Measurements from ENCODE around the gene ACAP3.

The ACAP3 gene

DNA sequence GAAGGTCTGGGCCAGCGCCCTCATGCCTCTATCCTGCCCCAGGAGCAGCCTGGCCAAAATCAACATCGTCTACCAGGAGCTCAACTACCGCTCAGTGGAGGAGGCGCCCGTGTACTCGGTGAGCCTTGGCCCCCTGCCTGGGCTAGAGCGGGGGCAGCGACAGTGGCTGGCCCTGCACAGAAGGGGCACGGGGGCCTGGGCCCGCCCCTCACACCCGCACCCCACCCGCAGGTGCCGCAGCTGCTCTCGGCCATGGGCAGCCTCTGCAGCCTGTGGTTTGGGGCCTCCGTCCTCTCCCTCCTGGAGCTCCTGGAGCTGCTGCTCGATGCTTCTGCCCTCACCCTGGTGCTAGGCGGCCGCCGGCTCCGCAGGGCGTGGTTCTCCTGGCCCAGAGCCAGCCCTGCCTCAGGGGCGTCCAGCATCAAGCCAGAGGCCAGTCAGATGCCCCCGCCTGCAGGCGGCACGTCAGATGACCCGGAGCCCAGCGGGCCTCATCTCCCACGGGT, 16.7 kb downstream of the ACAP3 start:
- no peak overlapping the region for H3K4me3 ChIP-seq (ENCODE audit: low read length)
- no peaks in the 10 kb centered on the region for H3K9me2 ChIP-seq (replicated peaks; ENCODE audit: insufficient read depth, low read length)
- no peak overlapping the region for H3K27ac ChIP-seq (ENCODE audit: low read length)
- H2AFZ ChIP-seq (ENCODE audit: low read length): no peak overlapping the region
- no peak overlapping the region for H3K4me2 ChIP-seq (ENCODE audit: low read depth, low read length)
- H3K36me3 ChIP-seq (replicated peaks; ENCODE audit: insufficient read depth, low read length): no peaks in the 10 kb centered on the region
- no peaks in the 10 kb centered on the region for H3K79me2 ChIP-seq (ENCODE audit: low read length)
- TF ChIP-seq EZH2 (optimal IDR thresholded peaks at IDR 0.05; ENCODE audit: low read depth, low read length) (no peak), EZH2phosphoT487 (IDR thresholded peaks at IDR 0.05; ENCODE audit: low read length) (no peak)
- TF ChIP-seq, protein P1, sequence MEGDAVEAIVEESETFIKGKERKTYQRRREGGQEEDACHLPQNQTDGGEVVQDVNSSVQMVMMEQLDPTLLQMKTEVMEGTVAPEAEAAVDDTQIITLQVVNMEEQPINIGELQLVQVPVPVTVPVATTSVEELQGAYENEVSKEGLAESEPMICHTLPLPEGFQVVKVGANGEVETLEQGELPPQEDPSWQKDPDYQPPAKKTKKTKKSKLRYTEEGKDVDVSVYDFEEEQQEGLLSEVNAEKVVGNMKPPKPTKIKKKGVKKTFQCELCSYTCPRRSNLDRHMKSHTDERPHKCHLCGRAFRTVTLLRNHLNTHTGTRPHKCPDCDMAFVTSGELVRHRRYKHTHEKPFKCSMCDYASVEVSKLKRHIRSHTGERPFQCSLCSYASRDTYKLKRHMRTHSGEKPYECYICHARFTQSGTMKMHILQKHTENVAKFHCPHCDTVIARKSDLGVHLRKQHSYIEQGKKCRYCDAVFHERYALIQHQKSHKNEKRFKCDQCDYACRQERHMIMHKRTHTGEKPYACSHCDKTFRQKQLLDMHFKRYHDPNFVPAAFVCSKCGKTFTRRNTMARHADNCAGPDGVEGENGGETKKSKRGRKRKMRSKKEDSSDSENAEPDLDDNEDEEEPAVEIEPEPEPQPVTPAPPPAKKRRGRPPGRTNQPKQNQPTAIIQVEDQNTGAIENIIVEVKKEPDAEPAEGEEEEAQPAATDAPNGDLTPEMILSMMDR (IDR thresholded peaks at IDR 0.05; ENCODE audit: low read length): no peak
- H3K9ac ChIP-seq (ENCODE audit: low read length): no peak overlapping the region
- no peaks in the 10 kb centered on the region for H4K20me1 ChIP-seq (ENCODE audit: insufficient read depth, low read length)
- H3K9me3 ChIP-seq (replicated peaks; ENCODE audit: insufficient read depth, low read length): no peaks in the 10 kb centered on the region
- no peaks in the 10 kb centered on the region for H3K4me1 ChIP-seq (ENCODE audit: low read length)
- no peak for DNase-seq
- H3K27me3 ChIP-seq (replicated peaks; ENCODE audit: insufficient read depth, low read length): peaks cover 12% of the 10 kb centered on the region
- no peaks in the 10 kb centered on the region for H3F3A ChIP-seq (ENCODE audit: insufficient read depth, low read length)

DNA sequence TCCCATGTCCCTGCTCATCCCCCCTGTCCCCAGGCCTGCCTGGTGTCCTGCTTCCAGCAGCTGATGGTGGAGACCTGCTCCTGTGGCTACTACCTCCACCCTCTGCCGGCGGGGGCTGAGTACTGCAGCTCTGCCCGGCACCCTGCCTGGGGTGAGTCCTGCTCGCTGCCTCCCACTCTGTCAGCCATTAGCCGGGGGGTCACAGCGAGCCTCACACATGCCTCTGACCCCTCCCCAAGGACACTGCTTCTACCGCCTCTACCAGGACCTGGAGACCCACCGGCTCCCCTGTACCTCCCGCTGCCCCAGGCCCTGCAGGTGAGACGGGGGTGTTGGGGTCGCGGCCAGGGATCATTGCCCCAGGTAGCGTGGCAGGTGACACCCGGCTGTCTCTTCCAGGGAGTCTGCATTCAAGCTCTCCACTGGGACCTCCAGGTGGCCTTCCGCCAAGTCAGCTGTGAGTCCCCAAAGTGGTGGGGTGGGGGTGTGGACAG, 17.4 kb downstream of the ACAP3 start:
- Histone ChIP-seq H2AFZ (ENCODE audit: low read length) (no peak overlapping the region), H3F3A (ENCODE audit: insufficient read depth, low read length) (no peaks in the 10 kb centered on the region), H3K79me2 (ENCODE audit: low read length) (no peaks in the 10 kb centered on the region), H3K4me1 (ENCODE audit: low read length) (no peaks in the 10 kb centered on the region), H3K27ac (ENCODE audit: low read length) (no peak overlapping the region), H3K4me2 (ENCODE audit: low read depth, low read length) (no peak overlapping the region), H4K20me1 (ENCODE audit: insufficient read depth, low read length) (no peaks in the 10 kb centered on the region), H3K9me2 (replicated peaks; ENCODE audit: insufficient read depth, low read length) (no peaks in the 10 kb centered on the region), H3K27me3 (replicated peaks; ENCODE audit: insufficient read depth, low read length) (peaks cover 20% of the 10 kb centered on the region), H3K9ac (ENCODE audit: low read length) (no peak overlapping the region), H3K9me3 (replicated peaks; ENCODE audit: insufficient read depth, low read length) (no peaks in the 10 kb centered on the region), H3K36me3 (replicated peaks; ENCODE audit: insufficient read depth, low read length) (no peaks in the 10 kb centered on the region), H3K4me3 (ENCODE audit: low read length) (no peak overlapping the region)
- TF ChIP-seq, protein P1 (IDR thresholded peaks at IDR 0.05; ENCODE audit: low read length): peak; percentile 64
- TF ChIP-seq EZH2phosphoT487 (IDR thresholded peaks at IDR 0.05; ENCODE audit: low read length): no peak
- peak; percentile 66 for DNase-seq

- Histone ChIP-seq H3K79me2 (ENCODE audit: low read length) (no peaks in the 10 kb centered on the region), H3K4me3 (ENCODE audit: low read length) (no peak overlapping the region), H3K27me3 (replicated peaks; ENCODE audit: insufficient read depth, low read length) (peaks cover 32% of the 10 kb centered on the region), H3K36me3 (replicated peaks; ENCODE audit: insufficient read depth, low read length) (no peaks in the 10 kb centered on the region), H4K20me1 (ENCODE audit: insufficient read depth, low read length) (no peaks in the 10 kb centered on the region), H3F3A (ENCODE audit: insufficient read depth, low read length) (no peaks in the 10 kb centered on the region), H3K9me3 (replicated peaks; ENCODE audit: insufficient read depth, low read length) (no peaks in the 10 kb centered on the region), H3K4me1 (ENCODE audit: low read length) (no peaks in the 10 kb centered on the region), H3K27ac (ENCODE audit: low read length) (no peak overlapping the region), H2AFZ (ENCODE audit: low read length) (no peak overlapping the region), H3K9me2 (replicated peaks; ENCODE audit: insufficient read depth, low read length) (no peaks in the 10 kb centered on the region), H3K4me2 (ENCODE audit: low read depth, low read length) (no peak overlapping the region), H3K9ac (ENCODE audit: low read length) (no peak overlapping the region)
- DNase-seq: no peak
- TF ChIP-seq EZH2 (optimal IDR thresholded peaks at IDR 0.05; ENCODE audit: low read depth, low read length): no peak
- TF ChIP-seq EZH2phosphoT487 (IDR thresholded peaks at IDR 0.05; ENCODE audit: low read length): no peak
- TF ChIP-seq, protein P1 (IDR thresholded peaks at IDR 0.05; ENCODE audit: low read length): no peak
Measured at GRCh38 chr1:1287288-1288110, 20.2 kb downstream of the ACAP3 start.

Data from MM.1S (cell line).